A673 (cell line): ENCODE measurements around the gene SPIN3. TPM values are rescaled to one million over a fixed set of nuclear protein-coding genes. Genes with fewer than 3 reads are reported as not detected.

Source experiments
- BruUV-seq: library from RNA; stranded (reverse); fragments of 400-500 nt; replicated peaks from 2 replicates; lab custom pipeline; 2021; lab: Mats Ljungman, UMichigan
- CTCF ChIA-PET: fragments of 300-600 bp; sonication (Branson Sonifier 250); formaldehyde crosslinking; loops from one replicate; lab custom pipeline; 2022; ENCODE audit warnings: antibody characterized with exemption; lab: Charles Lee
- POLR2A ChIA-PET: fragments of 300-600 bp; sonication (Branson Sonifier 250); formaldehyde crosslinking; loops from one replicate; lab custom pipeline; 2022; ENCODE audit warnings: antibody characterized with exemption; ENCODE audit not compliant: low non-redundant PET; lab: Charles Lee
- DNase-seq: peaks from one replicate; pipeline ENCODE4 v3.0.0-alpha.2; 2015; ENCODE audit warnings: low spot score
- H3K27ac ChIP-seq: fragments of 200-600 bp; sonication (generic); 2 replicates; pipeline ENCODE4 v1.5.1; 2016; ENCODE audit warnings: mixed run types, low read depth, mild to moderate bottlenecking, mixed read lengths, antibody characterized with exemption, low read length; ENCODE audit not compliant: poor library complexity, severe bottlenecking
- H3K27me3 ChIP-seq: fragments of 200-600 bp; sonication (generic); replicated peaks from 2 replicates; pipeline ENCODE4 v1.6.1; 2017; ENCODE audit warnings: mixed run types, low read depth, mild to moderate bottlenecking, mixed read lengths, antibody characterized with exemption, low read length; ENCODE audit not compliant: insufficient read depth, poor library complexity
- H3K36me3 ChIP-seq: fragments of 200-600 bp; sonication (generic); 2 replicates; pipeline ENCODE4 v1.6.1; 2016; ENCODE audit warnings: mixed run types, mild to moderate bottlenecking, mixed read lengths, antibody characterized with exemption, low read length; ENCODE audit not compliant: insufficient read depth, poor library complexity, severe bottlenecking
- H3K4me1 ChIP-seq: fragments of 200-600 bp; sonication (generic); 2 replicates; pipeline ENCODE4 v1.6.1; 2017; ENCODE audit warnings: mixed run types, mild to moderate bottlenecking, mixed read lengths, antibody characterized with exemption, low read length; ENCODE audit not compliant: insufficient read depth, poor library complexity, severe bottlenecking
- H3K4me3 ChIP-seq: fragments of 200-600 bp; sonication (generic); 2 replicates; pipeline ENCODE4 v1.5.1; 2016; ENCODE audit warnings: low read depth, mixed run types, mild to moderate bottlenecking, mixed read lengths, low read length; ENCODE audit not compliant: poor library complexity, severe bottlenecking
- H3K9me3 ChIP-seq: fragments of 200-600 bp; sonication (generic); 2 replicates; pipeline ENCODE4 v1.6.1; 2016; ENCODE audit warnings: mixed run types, low read depth, mild to moderate bottlenecking, mixed read lengths, antibody characterized with exemption, low read length; ENCODE audit not compliant: poor library complexity, severe bottlenecking
- CTCF ChIP-seq: fragments of 300-800, 200-600 bp; sonication (generic); conservative IDR thresholded peaks from 2 replicates; pipeline ENCODE4 v1.5.1; 2017; ENCODE audit warnings: low read depth, mild to moderate bottlenecking, antibody characterized with exemption, low read length, moderate library complexity, mixed read lengths
- EZH2 ChIP-seq: fragments of 200-600 bp; sonication (generic); IDR thresholded peaks from 2 replicates; pipeline ENCODE4 v1.6.1; 2017; ENCODE audit warnings: borderline replicate concordance, low read depth, mild to moderate bottlenecking, mixed read lengths, antibody characterized with exemption, low read length; ENCODE audit not compliant: poor library complexity, severe bottlenecking
- intact Hi-C: fragments of 100-400 bp; cut with micrococcal nuclease; formaldehyde crosslinking; loops from one replicate; pipeline ENCODE4 v1.10.0; 2022; ENCODE audit not compliant: unreplicated experiment
- total RNA-seq: library from RNA; stranded (reverse); gene quantifications from 2 replicates; pipeline ENCODE4 v1.2.3, GENCODE V29; 2021

SPIN3 gene
- total RNA-seq, 1 experiment from 2014 or later = 7.3 TPM

- ChIA-PET POLR2A (no interaction called here), CTCF (interaction anchor here (1.1 kb wide), 2 partner anchors 175 to 190 kb away, joined by 3 to 4 read pairs; no protein-coding TSS in a partner anchor)
- no TSS peak for BruUV-seq
Measured at GRCh38 chrX:56978172-56978571, 17.2 kb downstream of the SPIN3 start.

GRCh38 chrX:56975611-56976010 is 19.7 kb downstream of the SPIN3 start:
- H3K27ac ChIP-seq = no peak overlapping the region
- no peak overlapping the region for H3K4me3 ChIP-seq
- H3K27me3 ChIP-seq = peaks cover 4% of the 10 kb centered on the region
- H3K4me1 ChIP-seq = no peaks in the 10 kb centered on the region
- no peaks in the 10 kb centered on the region for H3K9me3 ChIP-seq
- no TSS peak for BruUV-seq
- POLR2A ChIA-PET = no interaction called here
- TF ChIP-seq CTCF (peak; percentile 30; the same call in 1 of the 2 replicates), EZH2 (no peak)
- intact Hi-C loops = no loop called here
- CTCF ChIA-PET = no interaction called here
- DNase-seq = peak; percentile 28
- H3K36me3 ChIP-seq = no peaks in the 10 kb centered on the region

More at GRCh38 chrX:56978172-56978571, 17.2 kb downstream of the SPIN3 start:
- no peak overlapping the region for H3K4me3 ChIP-seq
- peak; percentile 57 for DNase-seq
- H3K36me3 ChIP-seq = no peaks in the 10 kb centered on the region
- TF ChIP-seq CTCF = peak; percentile 66
- TF ChIP-seq EZH2 = no peak
- intact Hi-C loops = loop anchor here (1.0 kb wide), 1 partner anchor 175 kb away; no protein-coding TSS in a partner anchor
- H3K4me1 ChIP-seq = no peaks in the 10 kb centered on the region
- H3K27me3 ChIP-seq = peaks cover 4% of the 10 kb centered on the region
- no peak overlapping the region for H3K27ac ChIP-seq
- H3K9me3 ChIP-seq = no peaks in the 10 kb centered on the region

GRCh38 chrX:56974408-56974807 is 20.9 kb downstream of the SPIN3 start:
- POLR2A ChIA-PET = no interaction called here
- Histone ChIP-seq H3K36me3 (no peaks in the 10 kb centered on the region), H3K4me3 (no peak overlapping the region), H3K27me3 (no peaks in the 10 kb centered on the region), H3K27ac (no peak overlapping the region), H3K9me3 (no peaks in the 10 kb centered on the region), H3K4me1 (no peaks in the 10 kb centered on the region)
- intact Hi-C loops = no loop called here
- no peak for DNase-seq
- CTCF ChIA-PET = no interaction called here
- BruUV-seq = no TSS peak
- no peak for TF ChIP-seq CTCF
- TF ChIP-seq EZH2 = no peak
